NCI-H2107 treated with DMSO at 0.1 percent for 48 hours (cell line): ENCODE results near the gene RNF166.

ENCODE experiments used
- DNase-seq: peaks from one replicate; lab custom pipeline; 2025; ENCODE audit not compliant: unreplicated experiment; lab: John Stamatoyannopoulos, UW

Gene RNF166

GRCh38 chr16:88724855-88725555 lies 18.8 kb upstream of the RNF166 start:
- DNase-seq: no peak

- no peak for DNase-seq
These were observed 17.7 kb upstream of the RNF166 start for GRCh38 chr16:88723911-88724310.

GRCh38 chr16:88723507-88723887 lies 17.3 kb upstream of the RNF166 start:
- no peak for DNase-seq

GRCh38 chr16:88722784-88723506 lies 16.7 kb upstream of the RNF166 start:
- no peak for DNase-seq

- no peak for DNase-seq
These were observed 15.9 kb upstream of the RNF166 start for GRCh38 chr16:88721815-88722755.

- DNase-seq: no peak
These were observed 15.0 kb upstream of the RNF166 start for GRCh38 chr16:88721236-88721635.

- DNase-seq: no peak
These were observed 14.3 kb upstream of the RNF166 start for GRCh38 chr16:88720396-88720970.

- no peak for DNase-seq
These were observed 13.7 kb upstream of the RNF166 start for GRCh38 chr16:88719933-88720296.

- DNase-seq: no peak
These were observed 13.2 kb upstream of the RNF166 start for GRCh38 chr16:88719267-88719932.

GRCh38 chr16:88718178-88718577 lies 12.0 kb upstream of the RNF166 start:
- DNase-seq: no peak

GRCh38 chr16:88716601-88717001 lies 10.4 kb upstream of the RNF166 start:
- no peak for DNase-seq

- DNase-seq: no peak
These were observed 10.0 kb upstream of the RNF166 start for GRCh38 chr16:88716201-88716600.

GRCh38 chr16:88715312-88716190 lies 9.3 kb upstream of the RNF166 start:
- no peak for DNase-seq

- DNase-seq: no peak
These were observed 8.5 kb upstream of the RNF166 start for GRCh38 chr16:88714420-88715302.

GRCh38 chr16:88713568-88714419 lies 7.6 kb upstream of the RNF166 start:
- DNase-seq: no peak

- no peak for DNase-seq
These were observed 6.8 kb upstream of the RNF166 start for GRCh38 chr16:88713054-88713453.

- no peak for DNase-seq
These were observed 6.3 kb upstream of the RNF166 start for GRCh38 chr16:88712362-88712979.
